ENCODE results near the gene ST6GALNAC5.

Gene ST6GALNAC5

DNA sequence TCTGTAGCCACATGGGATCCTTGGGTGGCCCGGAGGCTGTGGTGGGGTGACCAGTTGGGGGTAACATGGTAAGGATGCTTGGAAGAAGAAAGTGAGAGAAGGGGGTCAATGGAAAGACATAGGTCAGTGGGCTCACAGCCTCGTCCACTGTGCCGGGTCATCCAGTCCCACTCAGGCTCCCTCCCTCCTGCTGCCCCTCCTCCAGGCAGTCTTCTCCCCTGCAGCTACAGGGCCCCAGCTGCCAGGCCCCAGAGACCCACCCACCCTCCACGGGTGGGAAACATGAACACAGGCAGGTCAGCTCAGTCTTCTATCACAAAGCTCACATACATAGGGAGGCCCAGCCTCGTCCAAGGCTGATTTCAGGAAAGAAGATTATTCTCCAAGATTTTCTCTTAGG, 158.3 kb downstream of the ST6GALNAC5 start:
- no peaks in the 10 kb centered on the region for H3K36me3 ChIP-seq (ENCODE audit: control insufficient read depth in 1 of 2, insufficient read depth in 2 of 2, low read depth in 1 of 2, low read length in 2 of 2)
- H3K23ac ChIP-seq (ENCODE audit: low read length in 2 of 2): no peak overlapping the region
- no peak overlapping the region for H2BK15ac ChIP-seq (ENCODE audit: low read depth, poor library complexity, severe bottlenecking)
- H2AFZ ChIP-seq (ENCODE audit: low read depth, low read length): no peak overlapping the region
- H3K4me1 ChIP-seq (ENCODE audit: control insufficient read depth, insufficient read depth, low read depth, low read length): no peaks in the 10 kb centered on the region
- no peaks in the 10 kb centered on the region for H3K79me1 ChIP-seq (replicated peaks; ENCODE audit: low read length, poor library complexity, severe bottlenecking)
- H4K91ac ChIP-seq (ENCODE audit: low read length): no peak overlapping the region
- no peak overlapping the region for H2BK12ac ChIP-seq (ENCODE audit: low read length in 2 of 2)
- H2BK5ac ChIP-seq (ENCODE audit: low read depth, low read length, poor library complexity, severe bottlenecking): no peak overlapping the region
- H3K14ac ChIP-seq (ENCODE audit: low read length in 2 of 2): no peak overlapping the region
- no peaks in the 10 kb centered on the region for H3K9me3 ChIP-seq (ENCODE audit: control insufficient read depth, low read length)
- H2AK5ac ChIP-seq (ENCODE audit: low read length, severe bottlenecking): no peak overlapping the region
- no peak overlapping the region for H3K4ac ChIP-seq (ENCODE audit: low read depth in 1 of 2, low read length in 2 of 2)
- no peak overlapping the region for H3K4me3 ChIP-seq (ENCODE audit: insufficient read depth in 1 of 2, low read depth in 1 of 2, low read length in 2 of 2)
- H3K9ac ChIP-seq (ENCODE audit: low read length): no peak overlapping the region
- no peak for DNase-seq
- no peak overlapping the region for H3K18ac ChIP-seq (ENCODE audit: low read depth in 1 of 2, low read length in 2 of 2)
- 83% methylated on average over 5 of the region's 5 CpGs for WGBS
- H3K27ac ChIP-seq (ENCODE audit: low read length, poor library complexity, severe bottlenecking): no peak overlapping the region
- no peak overlapping the region for H4K8ac ChIP-seq (ENCODE audit: low read length)
- H3K27me3 ChIP-seq (ENCODE audit: control insufficient read depth in 1 of 2, insufficient read depth in 1 of 2, low read length in 2 of 2): peaks cover 32 to 39% of the 10 kb centered on the region in 2 experiments
- H3K4me2 ChIP-seq (ENCODE audit: low read length, poor library complexity, severe bottlenecking): no peak overlapping the region
- no peak overlapping the region for H2BK120ac ChIP-seq (ENCODE audit: low read depth, low read length)

DNA sequence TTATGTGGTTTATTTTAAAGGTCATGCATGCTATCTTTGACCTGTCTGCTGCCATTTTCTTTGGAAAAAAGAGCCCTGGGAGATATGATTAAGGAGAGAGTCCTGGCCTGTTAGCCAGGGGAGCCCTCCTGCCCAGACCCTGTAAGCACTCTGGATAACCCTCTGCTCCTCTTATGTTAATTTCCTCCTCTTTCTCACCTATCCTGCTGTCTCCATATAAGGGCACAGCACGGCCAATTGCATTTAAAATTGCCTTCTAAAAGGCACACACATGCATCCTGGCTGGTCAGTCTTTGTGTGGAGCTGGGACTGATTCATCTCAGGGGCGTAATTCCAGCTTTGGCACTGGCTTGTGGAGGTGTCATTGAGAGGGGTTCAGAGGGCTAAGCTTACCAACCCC, 158.9 kb downstream of the ST6GALNAC5 start:
- Histone ChIP-seq H2AK5ac (ENCODE audit: low read length, severe bottlenecking) (no peak overlapping the region), H2BK15ac (ENCODE audit: low read depth, poor library complexity, severe bottlenecking) (no peak overlapping the region), H3K9me3 (ENCODE audit: control insufficient read depth, low read length) (no peaks in the 10 kb centered on the region), H3K27ac (ENCODE audit: low read length, poor library complexity, severe bottlenecking) (no peak overlapping the region), H3K4me3 (ENCODE audit: insufficient read depth in 1 of 2, low read depth in 1 of 2, low read length in 2 of 2) (no peak overlapping the region), H3K4me2 (ENCODE audit: low read length, poor library complexity, severe bottlenecking) (no peak overlapping the region), H4K8ac (ENCODE audit: low read length) (no peak overlapping the region), H3K4me1 (ENCODE audit: control insufficient read depth, insufficient read depth, low read depth, low read length) (no peaks in the 10 kb centered on the region), H3K79me1 (replicated peaks; ENCODE audit: low read length, poor library complexity, severe bottlenecking) (no peaks in the 10 kb centered on the region), H3K4ac (ENCODE audit: low read depth in 1 of 2, low read length in 2 of 2) (no peak overlapping the region), H3K27me3 (ENCODE audit: control insufficient read depth in 1 of 2, insufficient read depth in 1 of 2, low read length in 2 of 2) (peaks cover 32 to 39% of the 10 kb centered on the region in 2 experiments), H2AFZ (ENCODE audit: low read depth, low read length) (no peak overlapping the region), H3K36me3 (ENCODE audit: control insufficient read depth in 1 of 2, insufficient read depth in 2 of 2, low read depth in 1 of 2, low read length in 2 of 2) (no peaks in the 10 kb centered on the region), H2BK12ac (ENCODE audit: low read length in 2 of 2) (no peak overlapping the region), H3K23ac (ENCODE audit: low read length in 2 of 2) (no peak overlapping the region), H3K18ac (ENCODE audit: low read depth in 1 of 2, low read length in 2 of 2) (no peak overlapping the region), H2BK120ac (ENCODE audit: low read depth, low read length) (no peak overlapping the region), H3K9ac (ENCODE audit: low read length) (no peak overlapping the region), H4K91ac (ENCODE audit: low read length) (no peak overlapping the region), H2BK5ac (ENCODE audit: low read depth, low read length, poor library complexity, severe bottlenecking) (no peak overlapping the region), H3K14ac (ENCODE audit: low read length in 2 of 2) (no peak overlapping the region)
- DNase-seq: no peak
- 51% methylated on average over 2 of the region's 2 CpGs for WGBS

DNA sequence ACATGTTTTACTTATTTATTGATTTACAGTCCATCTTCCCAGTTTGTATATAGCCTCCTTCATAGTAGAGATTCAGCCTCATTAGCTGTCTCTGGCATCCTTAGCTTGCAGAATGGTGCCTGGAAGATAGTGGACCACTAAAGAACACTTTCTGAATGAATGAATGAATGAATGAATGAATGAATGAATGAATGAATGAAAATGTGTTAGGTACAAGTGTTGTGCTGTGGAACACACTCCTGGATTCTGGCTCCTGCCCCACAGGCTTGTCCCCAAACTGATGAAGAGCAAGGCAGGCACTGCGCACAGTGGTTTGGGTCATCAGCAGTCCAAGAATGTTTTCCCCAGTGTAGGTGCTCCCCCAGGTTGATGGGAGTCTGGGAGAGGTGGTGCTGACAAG, 159.4 kb downstream of the ST6GALNAC5 start:
- Histone ChIP-seq H3K18ac (ENCODE audit: low read depth in 1 of 2, low read length in 2 of 2) (no peak overlapping the region), H3K9me3 (ENCODE audit: control insufficient read depth, low read length) (no peaks in the 10 kb centered on the region), H2BK12ac (ENCODE audit: low read length in 2 of 2) (no peak overlapping the region), H2AK5ac (ENCODE audit: low read length, severe bottlenecking) (no peak overlapping the region), H3K23ac (ENCODE audit: low read length in 2 of 2) (no peak overlapping the region), H2BK5ac (ENCODE audit: low read depth, low read length, poor library complexity, severe bottlenecking) (no peak overlapping the region), H3K9ac (ENCODE audit: low read length) (no peak overlapping the region), H3K14ac (ENCODE audit: low read length in 2 of 2) (no peak overlapping the region), H3K27me3 (ENCODE audit: control insufficient read depth in 1 of 2, insufficient read depth in 1 of 2, low read length in 2 of 2) (peaks cover 32 to 39% of the 10 kb centered on the region in 2 experiments), H4K91ac (ENCODE audit: low read length) (no peak overlapping the region), H3K36me3 (ENCODE audit: control insufficient read depth in 1 of 2, insufficient read depth in 2 of 2, low read depth in 1 of 2, low read length in 2 of 2) (no peaks in the 10 kb centered on the region), H3K4me1 (ENCODE audit: control insufficient read depth, insufficient read depth, low read depth, low read length) (no peaks in the 10 kb centered on the region), H3K27ac (ENCODE audit: low read length, poor library complexity, severe bottlenecking) (no peak overlapping the region), H3K79me1 (replicated peaks; ENCODE audit: low read length, poor library complexity, severe bottlenecking) (no peaks in the 10 kb centered on the region), H3K4ac (ENCODE audit: low read depth in 1 of 2, low read length in 2 of 2) (no peak overlapping the region), H2AFZ (ENCODE audit: low read depth, low read length) (no peak overlapping the region), H2BK120ac (ENCODE audit: low read depth, low read length) (no peak overlapping the region), H3K4me2 (ENCODE audit: low read length, poor library complexity, severe bottlenecking) (no peak overlapping the region), H3K4me3 (ENCODE audit: insufficient read depth in 1 of 2, low read depth in 1 of 2, low read length in 2 of 2) (no peak overlapping the region), H2BK15ac (ENCODE audit: low read depth, poor library complexity, severe bottlenecking) (no peak overlapping the region), H4K8ac (ENCODE audit: low read length) (no peak overlapping the region)
- no peak for DNase-seq
- 100% methylated on average over 1 of the region's 1 CpG for WGBS

DNA sequence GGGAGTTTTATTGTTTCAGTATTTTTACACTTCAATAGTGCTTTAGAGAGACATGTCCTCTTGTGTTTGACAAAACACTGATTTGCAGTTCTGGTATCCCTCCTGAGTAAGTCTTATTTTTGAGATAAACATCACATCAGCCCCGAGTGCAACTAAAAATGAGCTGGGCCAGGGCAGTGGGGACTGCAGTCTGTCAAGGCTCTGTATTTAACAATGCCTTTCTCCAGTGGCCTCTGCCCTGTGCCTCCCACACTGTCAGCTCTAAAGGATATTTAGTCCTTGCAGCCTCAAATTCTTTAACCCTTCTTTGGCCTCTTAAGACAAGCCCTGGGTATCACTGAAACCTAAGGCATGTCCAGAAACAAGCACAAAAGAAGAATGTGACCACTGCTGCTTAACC, 160.6 kb downstream of the ST6GALNAC5 start:
- Histone ChIP-seq H3K27me3 (ENCODE audit: control insufficient read depth in 1 of 2, insufficient read depth in 1 of 2, low read length in 2 of 2) (peaks cover 32 to 48% of the 10 kb centered on the region in 2 experiments), H3K27ac (ENCODE audit: low read length, poor library complexity, severe bottlenecking) (no peak overlapping the region), H3K4me2 (ENCODE audit: low read length, poor library complexity, severe bottlenecking) (no peak overlapping the region), H3K36me3 (ENCODE audit: control insufficient read depth in 1 of 2, insufficient read depth in 2 of 2, low read depth in 1 of 2, low read length in 2 of 2) (no peaks in the 10 kb centered on the region), H2AK5ac (ENCODE audit: low read length, severe bottlenecking) (no peak overlapping the region), H2AFZ (ENCODE audit: low read depth, low read length) (no peak overlapping the region), H3K4me3 (ENCODE audit: insufficient read depth in 1 of 2, low read depth in 1 of 2, low read length in 2 of 2) (no peak overlapping the region), H3K14ac (ENCODE audit: low read length in 2 of 2) (no peak overlapping the region), H2BK120ac (ENCODE audit: low read depth, low read length) (no peak overlapping the region), H4K8ac (ENCODE audit: low read length) (no peak overlapping the region), H2BK5ac (ENCODE audit: low read depth, low read length, poor library complexity, severe bottlenecking) (no peak overlapping the region), H2BK12ac (ENCODE audit: low read length in 2 of 2) (no peak overlapping the region), H2BK15ac (ENCODE audit: low read depth, poor library complexity, severe bottlenecking) (no peak overlapping the region), H3K23ac (ENCODE audit: low read length in 2 of 2) (no peak overlapping the region), H3K9me3 (ENCODE audit: control insufficient read depth, low read length) (no peaks in the 10 kb centered on the region), H4K91ac (ENCODE audit: low read length) (no peak overlapping the region), H3K4me1 (ENCODE audit: control insufficient read depth, insufficient read depth, low read depth, low read length) (no peaks in the 10 kb centered on the region), H3K18ac (ENCODE audit: low read depth in 1 of 2, low read length in 2 of 2) (no peak overlapping the region), H3K79me1 (replicated peaks; ENCODE audit: low read length, poor library complexity, severe bottlenecking) (no peaks in the 10 kb centered on the region), H3K9ac (ENCODE audit: low read length) (no peak overlapping the region), H3K4ac (ENCODE audit: low read depth in 1 of 2, low read length in 2 of 2) (no peak overlapping the region)
- DNase-seq: no peak
- WGBS: 3% methylated on average over 1 of the region's 1 CpG
